ENCODE measurements around the gene WWC2.
"Not testable (repeated sequence)": the region's sequence is repeated elsewhere in the genome, so short reads cannot be mapped to it uniquely, and the experiment has no call there.

Gene WWC2

GRCh38 chr4:183142571-183143550 lies 43.8 kb downstream of the WWC2 start:
- DNase-seq (ENCODE audit: low read depth in 2 of 2): no peak

GRCh38 chr4:183144787-183145186 lies 45.7 kb downstream of the WWC2 start:
- no peak for DNase-seq (ENCODE audit: low read depth in 2 of 2)

GRCh38 chr4:183145773-183146172 lies 46.7 kb downstream of the WWC2 start:
- no peak for DNase-seq (ENCODE audit: low read depth in 2 of 2)

GRCh38 chr4:183146478-183146877 lies 47.4 kb downstream of the WWC2 start:
- DNase-seq (ENCODE audit: low read depth in 2 of 2): no peak

- DNase-seq (ENCODE audit: low read depth in 2 of 2): no peak
These were observed 48.1 kb downstream of the WWC2 start for GRCh38 chr4:183147196-183147595.

GRCh38 chr4:183147983-183148382 lies 48.9 kb downstream of the WWC2 start:
- DNase-seq (ENCODE audit: low read depth in 2 of 2): no peak

- no peak for DNase-seq (ENCODE audit: low read depth in 2 of 2)
These were observed 50.8 kb downstream of the WWC2 start for GRCh38 chr4:183149616-183150539.

GRCh38 chr4:183150664-183151063 lies 51.6 kb downstream of the WWC2 start:
- not testable (repeated sequence) for DNase-seq (ENCODE audit: low read depth in 2 of 2)

- DNase-seq (ENCODE audit: low read depth in 2 of 2): not testable (repeated sequence)
These were observed 53.2 kb downstream of the WWC2 start for GRCh38 chr4:183152232-183152631.

GRCh38 chr4:183153190-183153916 lies 54.3 kb downstream of the WWC2 start:
- DNase-seq (ENCODE audit: low read depth in 2 of 2): no peak

GRCh38 chr4:183154701-183155391 lies 55.8 kb downstream of the WWC2 start:
- DNase-seq (ENCODE audit: low read depth in 2 of 2): no peak

GRCh38 chr4:183155450-183156184 lies 56.6 kb downstream of the WWC2 start:
- DNase-seq (ENCODE audit: low read depth in 2 of 2): no peak

- DNase-seq (ENCODE audit: low read depth in 2 of 2): no peak
These were observed 58.2 kb downstream of the WWC2 start for GRCh38 chr4:183157215-183157614.

GRCh38 chr4:183158062-183158461 lies 59.0 kb downstream of the WWC2 start:
- no peak for DNase-seq (ENCODE audit: low read depth in 2 of 2)

- DNase-seq (ENCODE audit: low read depth in 2 of 2): no peak
These were observed 62.6 kb downstream of the WWC2 start for GRCh38 chr4:183161630-183162029.

GRCh38 chr4:183163135-183163534 lies 64.1 kb downstream of the WWC2 start:
- DNase-seq (ENCODE audit: low read depth in 2 of 2): no peak

- no peak for DNase-seq (ENCODE audit: low read depth in 2 of 2)
These were observed 65.9 kb downstream of the WWC2 start for GRCh38 chr4:183164963-183165362.

- DNase-seq (ENCODE audit: low read depth in 2 of 2): no peak
These were observed 66.3 kb downstream of the WWC2 start for GRCh38 chr4:183165376-183165775.

- DNase-seq (ENCODE audit: low read depth in 2 of 2): no peak
These were observed 71.8 kb downstream of the WWC2 start for GRCh38 chr4:183170894-183171293.

GRCh38 chr4:183171484-183172267 lies 72.6 kb downstream of the WWC2 start:
- no peak for DNase-seq (ENCODE audit: low read depth in 2 of 2)
